Astrocyte (in vitro differentiated cells and primary cell): ENCODE data around the gene CACNG7. TPM values are rescaled to one million over a fixed set of nuclear protein-coding genes. Genes with fewer than 3 reads are reported as not detected.

Experiments used
- DNase-seq: peaks from one replicate; pipeline ENCODE4 v3.0.0-alpha.2; 2010; ENCODE audit warnings: low read depth
- FAIRE-seq: peaks from 2 replicates; lab custom pipeline; 2011; peaks lifted over from hg19 to GRCh38; lab: Jason Lieb, UNC
- H2AFZ ChIP-seq: 2 replicates; pipeline ENCODE4 v1.6.0; 2012; ENCODE audit warnings: low read depth, low read length, inconsistent platforms
- H3K27ac ChIP-seq: 2 replicates; pipeline ENCODE4 v1.5.1; 2011; ENCODE audit warnings: low read depth, low read length, inconsistent platforms
- H3K27me3 ChIP-seq: 2 replicates; pipeline ENCODE4 v1.6.0; 2011; ENCODE audit warnings: low read length, inconsistent platforms; ENCODE audit not compliant: insufficient read depth
- H3K36me3 ChIP-seq: 2 replicates; pipeline ENCODE4 v1.5.1; 2011; ENCODE audit warnings: low read length, inconsistent platforms; ENCODE audit not compliant: insufficient read depth
- H3K4me1 ChIP-seq: 2 replicates; pipeline ENCODE4 v1.5.1; 2011; ENCODE audit warnings: low read length, inconsistent platforms; ENCODE audit not compliant: insufficient read depth
- H3K4me2 ChIP-seq: 2 replicates; pipeline ENCODE4 v1.6.0; 2012; ENCODE audit warnings: low read length, inconsistent platforms
- H3K4me3 ChIP-seq: 2 replicates; pipeline ENCODE4 v1.5.1; 2011; ENCODE audit warnings: low read depth, mild to moderate bottlenecking, low read length, inconsistent platforms; ENCODE audit not compliant: insufficient read depth
- H3K79me2 ChIP-seq: 2 replicates; pipeline ENCODE4 v1.6.0; 2012; ENCODE audit warnings: mild to moderate bottlenecking, low read length, inconsistent platforms; ENCODE audit not compliant: insufficient read depth
- H3K9ac ChIP-seq: 2 replicates; pipeline ENCODE4 v1.6.0; 2012; ENCODE audit warnings: mild to moderate bottlenecking, low read length, inconsistent platforms
- H3K9me3 ChIP-seq: 2 replicates; pipeline ENCODE4 v1.5.1; 2012; ENCODE audit warnings: low read depth, mild to moderate bottlenecking, low read length, inconsistent platforms; ENCODE audit not compliant: insufficient read depth
- H4K20me1 ChIP-seq: 2 replicates; pipeline ENCODE4 v1.6.0; 2012; ENCODE audit warnings: low read length, inconsistent platforms; ENCODE audit not compliant: insufficient read depth
- H3K27ac Mint-ChIP-seq: one replicate; pipeline ENCODE4 v1.8.0; 2021; ENCODE audit warnings: mild to moderate bottlenecking, mixed read lengths; ENCODE audit not compliant: unreplicated experiment
- H3K27me3 Mint-ChIP-seq: one replicate; pipeline ENCODE4 v1.8.0; 2021; ENCODE audit warnings: low read depth, mixed read lengths; ENCODE audit not compliant: unreplicated experiment
- H3K36me3 Mint-ChIP-seq: one replicate; pipeline ENCODE4 v1.8.0; 2021; ENCODE audit warnings: low read depth, mixed read lengths; ENCODE audit not compliant: unreplicated experiment
- H3K4me1 Mint-ChIP-seq: one replicate; pipeline ENCODE4 v1.8.0; 2021; ENCODE audit warnings: low read depth, mixed read lengths; ENCODE audit not compliant: unreplicated experiment
- H3K4me3 Mint-ChIP-seq: one replicate; pipeline ENCODE4 v1.8.0; 2021; ENCODE audit warnings: mild to moderate bottlenecking, moderate library complexity, mixed read lengths; ENCODE audit not compliant: unreplicated experiment
- H3K9me3 Mint-ChIP-seq: one replicate; pipeline ENCODE4 v1.8.0; 2021; ENCODE audit warnings: mild to moderate bottlenecking, mixed read lengths; ENCODE audit not compliant: unreplicated experiment
- EZH2 ChIP-seq: IDR thresholded peaks from 2 replicates; pipeline ENCODE4 v1.6.1; 2012; ENCODE audit warnings: mild to moderate bottlenecking, low read length, inconsistent platforms; ENCODE audit not compliant: insufficient read depth
- total RNA-seq: library from RNA; stranded (reverse); gene quantifications from 2 replicates; pipeline ENCODE4 v1.2.1, GENCODE V29; 2021
- TF ChIP-seq, protein P1 (sequence below): IDR thresholded peaks from 2 replicates; pipeline ENCODE4 v1.5.1; 2011; ENCODE audit warnings: low read depth, mild to moderate bottlenecking, inconsistent platforms, low read length, moderate library complexity; ENCODE audit not compliant: insufficient read depth

CACNG7 gene
- total RNA-seq, 1 donor from 2014 or later, result 3.5 TPM

DNA sequence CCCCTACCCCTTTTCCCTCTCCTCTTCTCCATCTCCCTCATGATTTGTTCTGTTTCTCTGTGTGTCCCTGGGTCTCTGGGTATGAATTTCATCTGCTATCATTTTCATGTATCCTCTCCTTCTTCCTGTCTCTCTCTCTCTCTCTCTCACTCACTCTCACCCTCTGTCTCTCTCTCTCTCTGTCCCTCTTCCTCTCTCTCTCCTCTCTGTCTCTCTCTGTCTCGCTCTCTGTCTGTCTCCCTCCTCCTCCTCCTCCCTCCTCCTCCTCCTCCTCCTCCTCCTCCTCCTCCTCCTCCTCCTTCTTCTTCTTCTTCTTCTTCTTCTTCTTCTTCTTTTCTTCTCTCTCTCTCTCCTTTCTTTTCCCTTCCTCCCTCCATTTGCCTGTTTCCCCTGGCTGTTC, 3.3 kb upstream of the CACNG7 start:
- Histone ChIP-seq H3K4me1 (peaks cover 2% of the 10 kb centered on the region), H3K9me3 (no peaks in the 10 kb centered on the region), H3K36me3 (no peaks in the 10 kb centered on the region), H3K4me2 (no peak overlapping the region), H2AFZ (no peak overlapping the region), H3K4me3 (no peak overlapping the region), H3K9ac (no peak overlapping the region), H3K79me2 (no peaks in the 10 kb centered on the region), H3K27ac (no peak overlapping the region), H4K20me1 (no peaks in the 10 kb centered on the region), H3K27me3 (peaks cover 37% of the 10 kb centered on the region)
- DNase-seq (no peak), FAIRE-seq (no peak)
- TF ChIP-seq, protein P1, sequence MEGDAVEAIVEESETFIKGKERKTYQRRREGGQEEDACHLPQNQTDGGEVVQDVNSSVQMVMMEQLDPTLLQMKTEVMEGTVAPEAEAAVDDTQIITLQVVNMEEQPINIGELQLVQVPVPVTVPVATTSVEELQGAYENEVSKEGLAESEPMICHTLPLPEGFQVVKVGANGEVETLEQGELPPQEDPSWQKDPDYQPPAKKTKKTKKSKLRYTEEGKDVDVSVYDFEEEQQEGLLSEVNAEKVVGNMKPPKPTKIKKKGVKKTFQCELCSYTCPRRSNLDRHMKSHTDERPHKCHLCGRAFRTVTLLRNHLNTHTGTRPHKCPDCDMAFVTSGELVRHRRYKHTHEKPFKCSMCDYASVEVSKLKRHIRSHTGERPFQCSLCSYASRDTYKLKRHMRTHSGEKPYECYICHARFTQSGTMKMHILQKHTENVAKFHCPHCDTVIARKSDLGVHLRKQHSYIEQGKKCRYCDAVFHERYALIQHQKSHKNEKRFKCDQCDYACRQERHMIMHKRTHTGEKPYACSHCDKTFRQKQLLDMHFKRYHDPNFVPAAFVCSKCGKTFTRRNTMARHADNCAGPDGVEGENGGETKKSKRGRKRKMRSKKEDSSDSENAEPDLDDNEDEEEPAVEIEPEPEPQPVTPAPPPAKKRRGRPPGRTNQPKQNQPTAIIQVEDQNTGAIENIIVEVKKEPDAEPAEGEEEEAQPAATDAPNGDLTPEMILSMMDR, result no peak
- no peak for TF ChIP-seq EZH2
- peaks cover 9% of the 10 kb centered on the region for H3K4me1 Mint-ChIP-seq
- H3K4me3 Mint-ChIP-seq, result no peak overlapping the region
- peaks cover 66% of the 10 kb centered on the region for H3K27me3 Mint-ChIP-seq
- H3K9me3 Mint-ChIP-seq, result peaks cover 3% of the 10 kb centered on the region
- H3K36me3 Mint-ChIP-seq, result no peaks in the 10 kb centered on the region
- no peak overlapping the region for H3K27ac Mint-ChIP-seq

DNA sequence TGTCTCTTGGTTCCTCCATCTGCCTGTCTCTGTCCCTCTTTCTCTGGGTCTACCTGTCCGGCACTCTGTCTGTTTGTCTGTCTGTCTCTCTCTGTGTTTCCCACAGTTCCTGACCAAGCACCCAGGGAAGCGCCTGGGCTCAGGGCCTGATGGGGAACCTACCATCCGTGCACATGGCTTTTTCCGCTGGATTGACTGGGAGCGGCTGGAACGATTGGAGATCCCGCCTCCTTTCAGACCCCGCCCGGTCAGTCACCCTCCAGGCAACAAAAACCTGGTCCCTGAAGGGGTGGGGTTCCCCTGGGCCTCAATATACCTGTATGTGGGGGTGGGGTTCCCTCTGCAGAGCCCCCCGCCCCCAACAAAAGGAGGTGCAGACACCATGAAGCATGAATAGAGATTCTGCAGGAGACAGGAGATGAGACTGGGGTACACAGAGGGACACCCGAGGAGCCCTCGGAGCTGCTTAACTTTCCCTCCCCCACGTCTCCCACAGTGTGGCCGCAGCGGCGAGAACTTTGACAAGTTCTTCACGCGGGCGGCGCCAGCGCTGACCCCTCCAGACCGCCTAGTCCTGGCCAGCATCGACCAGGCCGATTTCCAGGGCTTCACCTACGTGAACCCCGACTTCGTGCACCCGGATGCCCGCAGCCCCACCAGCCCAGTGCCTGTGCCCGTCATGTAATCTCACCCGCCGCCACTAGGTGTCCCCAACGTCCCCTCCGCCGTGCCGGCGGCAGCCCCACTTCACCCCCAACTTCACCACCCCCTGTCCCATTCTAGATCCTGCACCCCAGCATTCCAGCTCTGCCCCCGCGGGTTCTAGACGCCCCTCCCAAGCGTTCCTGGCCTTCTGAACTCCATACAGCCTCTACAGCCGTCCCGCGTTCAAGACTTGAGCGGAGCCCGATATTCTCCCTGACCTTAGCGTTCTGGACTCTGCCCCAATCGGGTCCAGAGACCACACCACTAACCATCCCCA, 2.6 kb upstream of the CACNG7 start:
- Mint-ChIP-seq H3K27ac (no peak overlapping the region), H3K27me3 (peaks cover 72% of the 10 kb centered on the region), H3K4me1 (peaks cover 9% of the 10 kb centered on the region), H3K36me3 (no peaks in the 10 kb centered on the region), H3K4me3 (peak overlapping the region; percentile 57), H3K9me3 (peaks cover 3% of the 10 kb centered on the region)
- no peak for FAIRE-seq
- Histone ChIP-seq H3K79me2 (no peaks in the 10 kb centered on the region), H3K9ac (no peak overlapping the region), H3K4me3 (no peak overlapping the region), H2AFZ (peak overlapping the region; percentile 28), H3K27me3 (peaks cover 41% of the 10 kb centered on the region), H4K20me1 (no peaks in the 10 kb centered on the region), H3K4me1 (peaks cover 2% of the 10 kb centered on the region), H3K36me3 (no peaks in the 10 kb centered on the region), H3K4me2 (peak overlapping the region; percentile 72), H3K27ac (no peak overlapping the region), H3K9me3 (no peaks in the 10 kb centered on the region)
- DNase-seq, result no peak
- no peak for TF ChIP-seq EZH2
- TF ChIP-seq, protein P1, result peak; percentile 58

- Histone ChIP-seq H3K36me3 (no peaks in the 10 kb centered on the region), H4K20me1 (no peaks in the 10 kb centered on the region), H3K27ac (no peak overlapping the region), H3K9ac (no peak overlapping the region), H3K79me2 (no peaks in the 10 kb centered on the region), H3K27me3 (peaks cover 46% of the 10 kb centered on the region), H3K4me3 (no peak overlapping the region), H3K9me3 (no peaks in the 10 kb centered on the region), H3K4me1 (peaks cover 2% of the 10 kb centered on the region), H3K4me2 (peak overlapping the region; percentile 83), H2AFZ (peak overlapping the region; percentile 28)
- FAIRE-seq, result no peak
- Mint-ChIP-seq H3K9me3 (peaks cover 3% of the 10 kb centered on the region), H3K4me3 (no peak overlapping the region), H3K4me1 (peaks cover 9% of the 10 kb centered on the region), H3K27me3 (peaks cover 79% of the 10 kb centered on the region), H3K27ac (no peak overlapping the region), H3K36me3 (peaks cover under 1% of the 10 kb centered on the region)
- TF ChIP-seq, protein P1, result no peak
- TF ChIP-seq EZH2, result no peak
- DNase-seq, result no peak
Observed at GRCh38 chr19:53907193-53907581, 1.9 kb upstream of the CACNG7 start.
